Activated CD4-positive, alpha-beta T cell treated with anti-CD3 and anti-CD28 coated beads, Interleukin-2, amount 50 U/mL, for 1 hour (primary cell): ENCODE results near the gene SLC37A1.

ENCODE experiments used
- DNase-seq: peaks from one replicate; pipeline ENCODE4 v3.0.0-alpha.2; 2020

The SLC37A1 gene

DNA sequence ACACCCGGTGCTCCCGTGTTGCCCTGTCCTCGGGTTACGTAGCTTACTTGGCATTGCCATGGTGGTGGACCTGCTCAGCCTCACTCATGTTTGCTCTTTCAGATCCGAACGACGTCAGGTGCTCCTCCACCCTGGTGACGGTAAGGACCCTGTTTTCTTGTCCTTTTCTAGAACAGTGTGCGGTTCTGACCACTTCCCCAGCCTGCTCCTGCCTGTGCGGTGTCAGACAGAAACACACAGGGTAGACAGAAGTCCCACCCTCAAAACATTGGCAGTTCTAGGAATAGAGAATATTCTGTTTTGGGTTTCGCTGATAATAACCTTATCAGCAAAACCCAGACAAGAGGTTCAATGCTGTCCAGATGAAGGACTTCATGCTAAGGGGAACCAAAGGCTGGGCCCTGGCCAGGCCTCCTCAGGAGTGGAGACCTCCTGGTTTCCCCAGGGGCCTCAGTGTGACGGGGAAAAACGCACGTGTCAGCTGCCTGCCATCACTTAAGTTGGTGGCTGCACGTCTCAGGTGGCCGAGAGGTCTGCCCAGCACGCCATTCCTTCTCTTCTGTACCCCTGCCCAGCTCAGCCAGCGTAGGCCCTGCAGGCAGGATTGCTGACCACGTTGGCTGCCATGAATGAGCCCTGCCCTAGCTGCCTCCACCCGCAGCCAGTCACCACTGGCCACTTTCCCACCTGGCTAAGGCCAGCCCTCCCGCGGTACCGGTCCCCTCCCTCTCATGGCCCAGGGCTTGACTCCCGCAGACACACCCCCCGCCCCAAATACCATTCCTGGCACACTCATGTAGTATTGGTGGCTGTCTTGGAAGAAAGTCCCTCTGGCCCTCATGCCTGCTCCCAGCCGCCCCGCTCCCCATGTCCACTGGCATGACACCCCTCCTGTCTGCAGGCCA, 33.6 kb downstream of the SLC37A1 start:
- no peak for DNase-seq

DNA sequence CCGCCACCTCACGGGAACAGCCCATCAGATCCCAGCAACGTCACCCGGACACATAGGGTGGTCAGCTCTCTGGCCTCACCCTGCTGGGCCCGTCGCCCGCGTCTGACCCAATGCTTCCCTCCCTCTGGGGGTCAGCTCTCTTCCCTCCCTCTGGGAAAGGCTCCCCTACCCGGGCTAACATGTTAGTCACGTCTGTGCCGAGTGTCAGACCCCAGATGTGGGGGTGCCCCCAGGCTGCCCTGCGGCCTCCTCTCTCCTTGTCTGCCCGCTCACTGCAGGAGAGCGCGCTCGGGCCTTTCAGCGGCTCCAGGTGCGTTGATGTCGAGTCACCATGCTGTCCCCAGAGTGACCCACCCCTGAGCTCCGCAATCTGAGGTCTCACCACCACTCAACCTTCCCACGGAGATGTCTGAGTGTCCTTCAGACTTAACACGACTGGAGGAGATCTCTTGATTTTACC, 34.3 kb downstream of the SLC37A1 start:
- DNase-seq, result no peak

DNA sequence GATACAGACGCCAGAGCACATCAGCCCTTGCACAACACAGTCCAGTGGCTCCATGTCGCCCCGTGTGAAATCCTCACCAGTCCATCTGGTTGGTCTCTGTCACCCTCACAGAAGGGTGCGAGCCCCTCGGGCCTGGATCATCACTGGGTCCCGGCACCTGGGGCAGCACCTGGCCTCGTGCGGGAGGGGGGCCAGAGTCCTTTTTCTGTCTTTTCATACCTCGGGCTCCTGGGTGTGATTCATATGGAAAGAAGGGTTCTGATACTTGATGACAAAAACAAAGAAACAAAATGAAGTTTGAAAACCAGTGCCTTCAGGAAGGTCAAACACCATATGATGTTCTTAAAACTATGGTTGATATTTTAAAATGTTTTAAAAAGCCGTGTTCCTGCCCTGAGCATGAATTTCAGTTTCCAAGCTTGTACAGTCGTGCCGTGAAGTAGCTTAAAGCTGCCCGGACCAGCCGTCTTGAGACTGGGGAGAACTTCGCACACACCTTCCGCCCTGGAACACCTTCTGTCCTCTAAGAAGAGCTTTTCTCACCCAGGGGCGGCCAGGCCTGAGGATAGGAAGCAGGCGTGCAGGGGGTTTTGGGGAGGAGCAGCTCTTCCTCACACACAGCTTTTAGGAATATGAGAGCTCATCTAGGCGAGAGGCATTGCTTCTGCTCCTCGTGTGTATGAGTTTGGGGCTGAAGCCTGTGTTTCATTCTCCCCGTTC, 35.2 kb downstream of the SLC37A1 start:
- DNase-seq, result no peak

DNA sequence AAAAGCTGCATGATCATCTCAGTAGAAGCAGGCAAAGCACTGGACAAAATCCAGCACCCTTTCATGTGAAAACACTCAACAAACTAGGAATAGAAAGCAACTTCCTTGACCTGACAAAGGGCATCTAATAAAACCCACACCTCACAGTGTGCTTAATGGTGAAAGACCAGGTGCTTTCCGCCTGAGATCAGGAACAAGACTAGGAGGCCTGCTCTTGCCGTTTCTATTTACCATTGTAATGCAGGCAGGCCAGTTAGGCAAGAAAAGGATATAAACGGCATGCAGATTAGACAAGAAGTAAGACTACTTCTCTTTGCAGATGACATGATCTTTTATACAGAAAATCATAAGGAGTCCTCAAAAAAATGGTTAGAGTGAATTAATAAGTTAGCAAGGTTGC, 37.2 kb downstream of the SLC37A1 start:
- DNase-seq, result no peak

GRCh38 chr21:42552407-42553336, 39.0 kb downstream of the SLC37A1 start:
- no peak for DNase-seq

- DNase-seq, result no peak
Observed at GRCh38 chr21:42553435-42553834, 39.8 kb downstream of the SLC37A1 start.

DNA sequence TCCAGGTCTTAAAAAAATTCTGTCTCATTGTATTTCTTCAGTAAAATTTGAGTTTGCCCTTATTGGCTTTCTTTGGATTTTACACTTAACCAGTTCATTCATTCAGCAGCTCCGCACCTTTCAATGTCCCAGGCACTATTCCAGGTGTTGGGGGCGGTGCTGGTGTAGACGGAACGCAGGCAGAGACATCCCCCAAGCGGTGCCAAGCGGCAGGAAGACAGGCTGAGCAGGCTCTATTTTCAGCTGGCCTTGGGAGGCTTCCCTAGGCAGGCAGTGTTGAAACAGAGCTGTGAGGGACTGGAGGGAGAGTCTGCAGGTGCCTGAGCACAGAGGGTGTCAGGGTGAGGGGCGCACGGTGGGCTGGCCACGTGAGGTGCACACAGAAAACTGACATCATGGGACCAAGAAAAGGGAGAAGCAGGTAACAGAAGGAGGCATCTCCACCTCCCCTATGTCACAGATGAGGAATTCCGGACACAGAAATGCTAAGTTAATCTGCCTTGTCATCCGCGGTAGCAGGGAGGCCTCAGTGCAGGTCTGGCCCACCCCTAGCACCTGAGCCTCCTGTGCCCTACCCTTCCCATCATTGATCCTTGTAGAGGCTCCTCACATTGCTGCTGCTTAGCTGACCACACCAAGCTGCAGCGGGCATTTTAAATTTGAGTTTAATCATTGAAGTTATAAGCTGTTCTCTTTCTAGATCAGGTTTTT, 40.8 kb downstream of the SLC37A1 start:
- DNase-seq, result no peak

- no peak for DNase-seq
Observed at GRCh38 chr21:42555756-42556438, 42.2 kb downstream of the SLC37A1 start.

- no peak for DNase-seq
Observed at GRCh38 chr21:42556476-42556875, 42.8 kb downstream of the SLC37A1 start.

DNA sequence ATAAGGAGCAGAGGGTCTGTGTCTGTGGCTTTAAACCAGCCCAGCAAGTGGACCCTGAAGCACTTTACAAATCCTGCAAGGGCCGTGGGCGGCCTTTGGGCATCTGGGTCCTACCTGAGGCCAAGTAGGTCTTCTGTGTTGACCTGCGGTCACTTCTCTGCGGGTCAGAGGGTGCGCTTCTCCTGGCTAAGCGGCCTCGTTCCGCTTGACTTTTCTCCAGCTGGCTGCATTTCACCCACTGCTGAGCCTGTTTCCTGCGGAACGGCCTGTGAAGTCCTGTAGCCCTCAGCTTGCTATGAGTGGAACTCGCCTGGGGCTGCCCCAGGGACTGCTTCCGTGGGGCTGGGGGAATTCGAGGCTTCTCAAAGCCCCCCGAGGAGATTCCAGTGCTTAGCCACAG, 43.3 kb downstream of the SLC37A1 start:
- DNase-seq, result no peak

DNA sequence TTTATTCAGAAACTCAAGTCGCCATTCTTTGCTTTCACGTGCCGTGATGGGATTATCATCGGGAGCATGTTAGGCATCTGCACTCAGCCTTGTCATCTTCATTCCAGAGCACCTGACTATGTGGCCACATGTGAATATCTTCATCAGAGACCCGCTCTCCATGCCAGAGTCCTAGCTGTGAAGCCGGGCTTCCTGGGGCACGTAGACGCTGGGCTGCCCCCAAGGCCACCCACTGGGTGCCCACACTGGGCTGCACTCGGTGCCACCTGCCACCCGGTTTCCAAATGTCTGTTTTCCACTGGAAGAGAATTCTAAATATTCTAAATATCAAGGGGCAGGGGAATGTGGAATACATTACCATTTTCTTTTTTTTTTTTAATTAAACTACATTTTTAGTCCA, 43.8 kb downstream of the SLC37A1 start:
- DNase-seq, result no peak

GRCh38 chr21:42558368-42558767, 44.7 kb downstream of the SLC37A1 start:
- DNase-seq, result no peak

DNA sequence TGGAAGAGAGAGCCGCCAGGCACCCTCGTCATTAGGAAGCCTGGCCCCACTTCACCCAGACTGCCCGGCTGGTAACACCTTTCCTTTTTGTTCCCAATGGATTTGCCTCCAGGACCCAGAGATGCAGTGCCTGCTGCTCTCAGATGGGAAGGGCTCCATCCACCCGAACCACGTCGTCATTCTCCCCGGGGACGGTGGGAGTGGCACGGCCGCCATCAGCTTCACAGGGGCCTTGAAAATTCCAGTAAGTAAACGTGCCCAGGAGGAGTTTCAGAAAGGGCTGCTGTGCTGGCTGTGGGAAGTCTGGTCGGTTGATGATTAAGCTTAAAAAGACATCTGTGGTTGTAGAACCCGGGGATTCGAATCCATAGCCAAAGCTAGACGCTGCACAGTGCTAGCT, 45.2 kb downstream of the SLC37A1 start:
- DNase-seq, result no peak

DNA sequence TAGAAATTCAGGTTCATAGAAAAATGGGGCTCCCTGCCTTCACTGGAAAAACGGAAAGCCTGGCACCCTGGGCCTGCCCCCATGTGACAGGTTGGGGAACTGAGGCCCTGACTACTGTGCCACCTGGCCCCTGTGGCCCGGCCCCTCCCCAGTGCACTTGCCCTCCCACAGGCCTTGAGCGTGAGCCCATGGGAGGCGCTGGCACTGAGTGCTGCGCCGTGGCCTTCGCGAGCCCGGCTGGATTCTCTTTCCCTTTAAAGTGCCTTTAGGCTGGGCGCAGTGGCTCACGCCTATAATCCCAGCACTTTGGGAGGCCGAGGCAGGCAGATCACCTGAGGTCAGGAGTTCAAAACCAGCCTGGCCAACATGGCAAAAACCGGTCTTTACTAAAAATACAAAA, 45.7 kb downstream of the SLC37A1 start:
- DNase-seq, result no peak

- DNase-seq, result no peak
Observed at GRCh38 chr21:42560517-42561179, 47.0 kb downstream of the SLC37A1 start.

- DNase-seq, result no peak
Observed at GRCh38 chr21:42561762-42562650, 48.4 kb downstream of the SLC37A1 start.

DNA sequence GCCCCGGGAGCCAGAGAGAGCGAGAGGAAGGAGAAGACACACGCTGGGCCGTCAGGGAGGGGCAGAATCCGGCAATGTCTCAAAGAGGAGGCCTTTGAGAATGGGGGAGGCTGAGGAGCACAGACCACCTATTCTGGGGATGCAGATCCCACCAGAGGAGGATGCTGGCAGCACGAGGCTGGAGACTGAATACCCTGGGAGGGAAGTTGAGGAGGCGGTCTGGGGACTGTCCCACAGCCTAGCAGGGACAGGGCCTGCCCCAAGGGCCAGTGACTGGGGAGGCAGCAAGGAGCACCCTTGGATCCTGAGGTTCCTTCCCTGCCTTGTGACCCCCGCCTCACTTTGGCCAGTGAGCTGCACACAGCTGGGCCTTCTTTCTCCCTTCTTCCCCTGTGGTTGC, 49.2 kb downstream of the SLC37A1 start:
- DNase-seq, result no peak

GRCh38 chr21:42563261-42563660, 49.6 kb downstream of the SLC37A1 start:
- no peak for DNase-seq

- no peak for DNase-seq
Observed at GRCh38 chr21:42563686-42564085, 50.0 kb downstream of the SLC37A1 start.

DNA sequence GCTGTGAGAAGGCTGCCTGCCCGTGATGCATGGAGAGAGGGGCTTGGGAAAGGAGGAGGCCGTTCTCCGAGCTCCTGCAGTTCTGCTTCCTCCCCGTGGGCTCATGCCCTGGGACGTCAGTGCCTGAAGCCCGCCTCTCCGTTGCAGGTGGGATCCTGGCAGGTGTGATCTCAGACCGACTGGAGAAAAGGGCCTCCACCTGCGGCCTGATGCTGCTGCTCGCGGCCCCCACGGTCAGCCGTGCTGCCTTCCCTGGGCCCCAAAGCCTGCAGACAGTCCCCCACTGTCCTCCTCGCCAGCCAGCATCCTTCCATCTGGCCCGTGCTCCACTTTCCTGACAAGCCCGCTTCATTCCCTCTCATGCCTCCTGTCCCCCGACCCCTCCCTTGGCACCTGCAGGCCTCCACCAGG, 50.9 kb downstream of the SLC37A1 start:
- no peak for DNase-seq
